Cardiac muscle cell (in vitro differentiated cells and primary cell): ENCODE results near the gene MYL4. TPM values are rescaled to one million over a fixed set of nuclear protein-coding genes. Genes with fewer than 3 reads are reported as not detected.
"Not testable (repeated sequence)": the region's sequence is repeated elsewhere in the genome, so short reads cannot be mapped to it uniquely, and the experiment has no call there.

ENCODE experiments used
- DNase-seq, 2 donors: peaks; one replicate each; pipeline versions ENCODE4 v3.0.0 to v3.0.0-alpha.2; 2010 to 2017; ENCODE audit warnings: low read depth in 1 of 2, low spot score in 1 of 2
- H3K27ac ChIP-seq: fragments of 200-600 bp; sonication (generic); 2 replicates; pipeline ENCODE4 v1.5.1; 2016
- H3K27me3 ChIP-seq: fragments of 200-600 bp; sonication (generic); 2 replicates; pipeline ENCODE4 v1.6.0; 2016; ENCODE audit warnings: control low read depth
- H3K36me3 ChIP-seq: fragments of 200-600 bp; sonication (generic); 2 replicates; pipeline ENCODE4 v1.5.1; 2016; ENCODE audit warnings: control low read depth
- H3K4me1 ChIP-seq: fragments of 200-600 bp; sonication (generic); 2 replicates; pipeline ENCODE4 v1.8.1; 2017; ENCODE audit warnings: low read depth, mild to moderate bottlenecking, mixed run types
- H3K4me3 ChIP-seq: fragments of 200-600 bp; sonication (generic); 2 replicates; pipeline ENCODE4 v1.5.1; 2016; ENCODE audit warnings: mild to moderate bottlenecking
- H3K9me3 ChIP-seq: fragments of 200-600 bp; sonication (generic); 2 replicates; pipeline ENCODE4 v1.5.1; 2017; ENCODE audit warnings: low read depth, mild to moderate bottlenecking, control low read depth
- CTCF ChIP-seq: IDR thresholded peaks from 2 replicates; pipeline ENCODE4 v1.5.1; 2012; ENCODE audit warnings: low read depth, mild to moderate bottlenecking, low read length
- polyA plus RNA-seq: library from polyadenylated mRNA; unstranded; fragments of >200 nt; fragmentation: Nextera tagmentation; extraction: Ambion mirVana; gene quantifications from 2 replicates; pipeline ENCODE4 v1.2.1, GENCODE V29; 2016
- total RNA-seq: library from RNA; depleted of rRNA; stranded (reverse); fragments of >200 nt; gene quantifications from 2 replicates; pipeline ENCODE4 v1.2.3, GENCODE V29; 2016

MYL4 gene
- total and polyA plus RNA-seq, 2 experiments from 2014 or later: 2,925 to 5,148 TPM

DNA sequence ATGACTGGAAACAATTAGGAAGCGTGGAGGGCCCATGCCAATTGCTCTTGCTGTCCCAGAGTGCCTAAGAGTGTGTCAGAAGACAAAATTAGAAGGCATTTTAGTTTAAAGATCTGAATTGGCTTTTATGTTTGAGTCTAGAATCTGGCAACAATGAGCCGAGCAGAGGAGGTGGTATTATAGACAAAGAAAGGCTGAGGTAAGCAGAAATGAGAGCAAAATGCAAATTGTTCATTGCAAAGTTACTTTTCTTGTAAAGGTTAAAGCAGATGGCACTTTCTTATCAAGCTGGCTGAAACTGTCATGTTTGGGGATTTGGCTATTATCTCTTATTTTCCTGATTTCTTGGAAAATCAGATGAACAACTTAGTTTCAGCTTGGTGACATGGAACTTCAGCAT lies 3.3 kb downstream of the MYL4 start:
- Histone ChIP-seq H3K4me1 (peaks cover 45% of the 10 kb centered on the region), H3K9me3 (no peaks in the 10 kb centered on the region), H3K27me3 (no peaks in the 10 kb centered on the region), H3K4me3 (peak overlapping the region; percentile 82), H3K27ac (peak overlapping the region; percentile 100), H3K36me3 (peaks cover 50% of the 10 kb centered on the region)
- peak in 1 of 2 donors; percentile 25 for DNase-seq
- no peak for TF ChIP-seq CTCF

DNA sequence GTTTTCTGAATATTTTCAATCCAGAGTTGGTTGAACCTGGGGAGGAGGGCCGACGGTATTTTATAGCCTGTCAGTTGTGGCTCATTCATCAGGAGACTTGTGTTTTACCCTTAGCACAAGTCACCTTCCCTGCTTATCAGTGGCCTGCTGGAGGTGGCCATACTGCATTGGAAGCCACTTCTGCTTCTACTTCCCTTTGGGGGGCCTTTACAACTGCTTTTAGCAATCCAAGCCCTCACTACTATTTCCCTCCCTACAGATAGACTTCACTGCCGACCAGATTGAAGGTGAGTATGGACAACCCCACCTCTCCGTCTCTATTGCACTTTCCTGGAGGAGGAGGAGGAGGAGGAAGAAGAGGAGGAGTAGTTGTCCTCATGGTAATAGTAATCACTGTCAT lies 4.4 kb downstream of the MYL4 start:
- DNase-seq: peak in 1 of 2 donors; percentile 29
- Histone ChIP-seq H3K4me1 (peaks cover 45% of the 10 kb centered on the region), H3K36me3 (peaks cover 53% of the 10 kb centered on the region), H3K27me3 (no peaks in the 10 kb centered on the region), H3K9me3 (no peaks in the 10 kb centered on the region), H3K4me3 (peak overlapping the region; percentile 82), H3K27ac (peak overlapping the region; percentile 100)
- no peak for TF ChIP-seq CTCF

- H3K4me3 ChIP-seq: no peak overlapping the region
- TF ChIP-seq CTCF: no peak
- peaks cover 52% of the 10 kb centered on the region for H3K36me3 ChIP-seq
- no peaks in the 10 kb centered on the region for H3K9me3 ChIP-seq
- peaks cover 55% of the 10 kb centered on the region for H3K4me1 ChIP-seq
- H3K27me3 ChIP-seq: no peaks in the 10 kb centered on the region
- DNase-seq: no peak
- H3K27ac ChIP-seq: peak overlapping the region; percentile 100
Observed at GRCh38 chr17:47214931-47215330, 5.8 kb downstream of the MYL4 start.

DNA sequence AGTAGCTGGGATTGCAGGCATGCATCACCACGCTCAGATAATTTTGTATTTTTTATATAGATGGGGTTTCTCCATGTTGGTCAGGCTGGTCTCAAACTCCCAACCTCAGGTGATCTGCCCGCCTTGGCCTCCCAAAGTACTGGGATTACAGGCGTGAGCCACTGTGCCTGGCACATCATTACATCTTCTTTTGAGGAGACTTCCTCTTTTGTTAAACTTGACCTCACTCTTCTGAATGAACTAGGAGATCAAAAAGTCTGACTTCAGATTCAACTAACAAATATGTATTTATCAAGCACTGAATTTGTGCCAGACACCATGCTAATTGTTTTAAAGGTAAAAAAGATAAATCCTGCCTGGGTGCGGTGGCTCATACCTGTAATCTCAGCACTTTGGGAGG lies 7.7 kb downstream of the MYL4 start:
- H3K4me3 ChIP-seq, DNase-seq, H3K9me3 ChIP-seq, H3K27me3 ChIP-seq: not testable (repeated sequence)
- peaks cover 74% of the 10 kb centered on the region for H3K4me1 ChIP-seq
- peak overlapping the region; percentile 55 for H3K27ac ChIP-seq
- H3K36me3 ChIP-seq: peaks cover 71% of the 10 kb centered on the region

DNA sequence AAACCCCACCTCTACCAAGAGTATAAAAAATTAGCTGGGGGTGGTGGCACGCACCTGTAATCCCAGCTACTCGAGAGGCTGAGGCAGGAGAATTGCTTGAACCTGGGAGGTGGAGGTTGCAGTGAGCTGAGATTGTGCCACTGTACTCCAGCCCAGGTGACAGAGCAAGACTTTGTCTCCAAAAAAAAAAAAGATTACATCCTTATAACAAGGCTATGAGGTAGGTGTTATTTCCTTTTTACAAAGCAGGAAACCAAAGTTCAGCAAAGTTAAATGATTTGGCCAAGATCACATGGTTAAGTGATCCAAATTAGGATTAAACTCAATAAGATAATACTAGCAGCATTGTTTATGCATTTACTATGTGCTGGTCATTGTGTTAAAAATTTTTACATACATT lies 8.1 kb downstream of the MYL4 start:
- Histone ChIP-seq H3K36me3 (peaks cover 72% of the 10 kb centered on the region), H3K27ac (peak overlapping the region; percentile 55), H3K4me1 (peaks cover 76% of the 10 kb centered on the region)
- DNase-seq: peak in 1 of 2 donors; percentile 3
- H3K9me3 ChIP-seq, H3K27me3 ChIP-seq, H3K4me3 ChIP-seq: not testable (repeated sequence)

GRCh38 chr17:47218896-47219430 lies 9.8 kb downstream of the MYL4 start:
- TF ChIP-seq CTCF: no peak
- peak in 1 of 2 donors; percentile 92 for DNase-seq

More at GRCh38 chr17:47218896-47219430, 9.8 kb downstream of the MYL4 start:
- Histone ChIP-seq H3K27me3 (no peaks in the 10 kb centered on the region), H3K27ac (peak overlapping the region; percentile 86), H3K9me3 (no peaks in the 10 kb centered on the region), H3K4me3 (no peak overlapping the region), H3K36me3 (peaks cover 71% of the 10 kb centered on the region), H3K4me1 (peaks cover 75% of the 10 kb centered on the region)
